HEK293 (cell line): ENCODE results near the gene ISY1.

ENCODE experiments used
- CTCF ChIA-PET: fragments of 350-600 bp; formaldehyde crosslinking; extraction: SDS; loops from one replicate; lab custom pipeline; 2021; ENCODE audit warnings: antibody characterized with exemption; lab: Yijun Ruan, JAX
- POLR2A ChIA-PET: fragments of 300-600 bp; formaldehyde crosslinking; extraction: SDS; loops from one replicate; lab custom pipeline; 2020; ENCODE audit warnings: antibody characterized with exemption, inconsistent platforms; lab: Yijun Ruan, JAX
- H3K27ac ChIP-seq: fragments of 200-500 bp; sonication (Bioruptor generic); 2 replicates; pipeline ENCODE4 v1.5.1; 2014; ENCODE audit warnings: low read depth, low read length, control low read depth, inconsistent platforms; ENCODE audit errors: extremely low read depth
- H3K36me3 ChIP-seq, 2 experiments: fragments of 200-500 bp in 1 of 2; sonication (Bioruptor generic) in 1 of 2; 1 replicate in 1 of 2; 2 replicates in 1 of 2; pipeline ENCODE4 v1.5.1; 2014 to 2017; ENCODE audit warnings: inconsistent platforms in 2 of 2, low read length in 2 of 2; ENCODE audit not compliant: control insufficient read depth in 2 of 2, insufficient read depth in 1 of 2
- H3K4me1 ChIP-seq: fragments of 200-500 bp; sonication (Bioruptor generic); 2 replicates; pipeline ENCODE4 v1.5.1; 2014; ENCODE audit warnings: mild to moderate bottlenecking, low read length, inconsistent platforms; ENCODE audit not compliant: control insufficient read depth, insufficient read depth
- H3K4me3 ChIP-seq: 2 replicates; pipeline ENCODE4 v1.5.1; 2011; ENCODE audit warnings: low read depth, mild to moderate bottlenecking, control low read depth, low read length, moderate library complexity
- H3K9me3 ChIP-seq: fragments of 200-500 bp; sonication (Bioruptor generic); 2 replicates; pipeline ENCODE4 v1.5.1; 2014; ENCODE audit warnings: low read depth, low read length, inconsistent platforms; ENCODE audit not compliant: control insufficient read depth, insufficient read depth
- BCL11A ChIP-seq: fragments of 450-650 bp; formaldehyde crosslinking; IDR thresholded peaks from 2 replicates; pipeline ENCODE4 v1.5.1; 2016; ENCODE audit warnings: low read depth, missing biosample characterization, missing genetic modification characterization
- BCL11B ChIP-seq: fragments of 450-650 bp; formaldehyde crosslinking; IDR thresholded peaks from 2 replicates; pipeline ENCODE4 v1.5.1; 2016; ENCODE audit warnings: low read depth, missing biosample characterization, missing genetic modification characterization
- KLF10 ChIP-seq: fragments of 450-650 bp; IDR thresholded peaks from 2 replicates; pipeline ENCODE4 v1.5.1; 2018; ENCODE audit warnings: missing biosample characterization, mild to moderate bottlenecking, missing genetic modification characterization
- PATZ1 ChIP-seq: fragments of 450-650 bp; formaldehyde crosslinking; IDR thresholded peaks from 2 replicates; pipeline ENCODE4 v1.5.1; 2016; ENCODE audit warnings: missing biosample characterization, missing genetic modification characterization
- PRDM2 ChIP-seq: fragments of 450-650 bp; formaldehyde crosslinking; IDR thresholded peaks from 2 replicates; pipeline ENCODE4 v1.5.1; 2016; ENCODE audit warnings: missing biosample characterization, missing genetic modification characterization, borderline replicate concordance
- TRIM28 ChIP-seq: IDR thresholded peaks from 2 replicates; pipeline ENCODE4 v1.6.1; 2011; ENCODE audit warnings: low read length, control low read depth, borderline replicate concordance
- ZBTB6 ChIP-seq: fragments of 450-650 bp; formaldehyde crosslinking; IDR thresholded peaks from 2 replicates; pipeline ENCODE4 v1.5.1; 2017; ENCODE audit warnings: missing biosample characterization, missing genetic modification characterization
- ZFP37 ChIP-seq: fragments of 450-650 bp; formaldehyde crosslinking; IDR thresholded peaks from 2 replicates; pipeline ENCODE4 v1.5.1; 2016; ENCODE audit warnings: missing biosample characterization, missing genetic modification characterization
- ZNF133 ChIP-seq: fragments of 450-650 bp; formaldehyde crosslinking; IDR thresholded peaks from 2 replicates; pipeline ENCODE4 v1.5.1; 2016; ENCODE audit warnings: missing biosample characterization, missing genetic modification characterization
- ZNF138 ChIP-seq: fragments of 450-650 bp; formaldehyde crosslinking; IDR thresholded peaks from 2 replicates; pipeline ENCODE4 v1.5.1; 2016; ENCODE audit warnings: missing biosample characterization, missing genetic modification characterization, borderline replicate concordance
- ZNF140 ChIP-seq: fragments of 450-650 bp; formaldehyde crosslinking; IDR thresholded peaks from 2 replicates; pipeline ENCODE4 v1.5.1; 2016; ENCODE audit warnings: missing biosample characterization, missing genetic modification characterization
- ZNF223 ChIP-seq: fragments of 450-650 bp; formaldehyde crosslinking; IDR thresholded peaks from 2 replicates; pipeline ENCODE4 v1.5.1; 2016; ENCODE audit warnings: missing biosample characterization, missing genetic modification characterization
- ZNF26 ChIP-seq: fragments of 450-650 bp; formaldehyde crosslinking; IDR thresholded peaks from 2 replicates; pipeline ENCODE4 v1.5.1; 2016; ENCODE audit warnings: missing biosample characterization, missing genetic modification characterization
- ZNF341 ChIP-seq: fragments of 450-650 bp; formaldehyde crosslinking; IDR thresholded peaks from 2 replicates; pipeline ENCODE4; 2016; ENCODE audit warnings: low read depth, missing biosample characterization, missing genetic modification characterization
- ZNF37A ChIP-seq: fragments of 450-650 bp; IDR thresholded peaks from 2 replicates; pipeline ENCODE4 v1.5.1; 2018; ENCODE audit warnings: missing biosample characterization, missing genetic modification characterization
- ZNF391 ChIP-seq: fragments of 450-650 bp; formaldehyde crosslinking; IDR thresholded peaks from 2 replicates; pipeline ENCODE4 v1.5.1; 2016; ENCODE audit warnings: low read depth, missing biosample characterization, missing genetic modification characterization, borderline replicate concordance
- ZNF398 ChIP-seq: fragments of 450-650 bp; formaldehyde crosslinking; IDR thresholded peaks from 2 replicates; pipeline ENCODE4 v1.5.1; 2017; ENCODE audit warnings: missing biosample characterization, missing genetic modification characterization
- ZNF433 ChIP-seq: fragments of 450-650 bp; formaldehyde crosslinking; IDR thresholded peaks from 2 replicates; pipeline ENCODE4 v1.5.1; 2016; ENCODE audit warnings: missing biosample characterization, missing genetic modification characterization, low read depth
- ZNF473 ChIP-seq: fragments of 450-650 bp; formaldehyde crosslinking; IDR thresholded peaks from 2 replicates; pipeline ENCODE4 v1.5.1; 2017; ENCODE audit warnings: missing biosample characterization, missing genetic modification characterization
- ZNF610 ChIP-seq: fragments of 450-650 bp; formaldehyde crosslinking; IDR thresholded peaks from 2 replicates; pipeline ENCODE4 v1.5.1; 2016; ENCODE audit warnings: missing biosample characterization, missing genetic modification characterization, borderline replicate concordance
- ZNF776 ChIP-seq: fragments of 450-650 bp; formaldehyde crosslinking; IDR thresholded peaks from 2 replicates; pipeline ENCODE4 v1.5.0; 2017; ENCODE audit warnings: missing biosample characterization, missing genetic modification characterization, borderline replicate concordance
- ZNF777 ChIP-seq: fragments of 450-650 bp; formaldehyde crosslinking; IDR thresholded peaks from 2 replicates; pipeline ENCODE4 v1.5.1; 2017; ENCODE audit warnings: missing biosample characterization, missing genetic modification characterization, borderline replicate concordance
- ZSCAN16 ChIP-seq: fragments of 450-650 bp; formaldehyde crosslinking; IDR thresholded peaks from 2 replicates; pipeline ENCODE4 v1.5.1; 2016; ENCODE audit warnings: missing biosample characterization, missing genetic modification characterization
- ZSCAN30 ChIP-seq: fragments of 450-650 bp; IDR thresholded peaks from 2 replicates; pipeline ENCODE4 v1.5.1; 2018; ENCODE audit warnings: missing biosample characterization, mild to moderate bottlenecking, missing genetic modification characterization, moderate library complexity

ISY1 gene

GRCh38 chr3:129199366-129199765, 38.5 kb upstream of the ISY1 start:
- Histone ChIP-seq H3K4me1 (no peaks in the 10 kb centered on the region; the same call in 1 of the 2 replicates), H3K36me3 (no peaks in the 10 kb centered on the region), H3K4me3 (no peak overlapping the region), H3K27ac (no peak overlapping the region), H3K9me3 (no peaks in the 10 kb centered on the region)
- CTCF ChIA-PET, result no interaction called here
- POLR2A ChIA-PET, result no interaction called here
- TF ChIP-seq ZNF138 (tag by site-specific recombination), result no peak
- TF ChIP-seq ZNF37A (tag by site-specific recombination), result no peak
- no peak for TF ChIP-seq ZNF776 (tag by site-specific recombination)
- no peak for TF ChIP-seq ZNF341 (tag by site-specific recombination)
- no peak for TF ChIP-seq PATZ1 (tag by site-specific recombination)
- TF ChIP-seq BCL11B, result no peak
- no peak for TF ChIP-seq ZFP37 (tag by site-specific recombination)
- TF ChIP-seq PRDM2, result no peak
- TF ChIP-seq ZSCAN30 (tag by site-specific recombination), result no peak
- no peak for TF ChIP-seq ZNF26
- TF ChIP-seq ZNF398 (tag by site-specific recombination), result no peak

- no peak overlapping the region for H3K4me3 ChIP-seq
- POLR2A ChIA-PET, result interaction anchor here (0.5 kb wide), 1 partner anchor 20 kb away, joined by 3 read pairs; no protein-coding TSS in a partner anchor
- no peak overlapping the region for H3K27ac ChIP-seq
- no peaks in the 10 kb centered on the region for H3K36me3 ChIP-seq
- no peaks in the 10 kb centered on the region; the same call in 1 of the 2 replicates for H3K4me1 ChIP-seq
- CTCF ChIA-PET, result no interaction called here
- no peaks in the 10 kb centered on the region for H3K9me3 ChIP-seq
- TF ChIP-seq KLF10 (tag by site-specific recombination), result no peak
- TF ChIP-seq ZNF610 (tag by site-specific recombination), result no peak
- TF ChIP-seq ZNF433, result no peak
- no peak for TF ChIP-seq ZBTB6 (tag by site-specific recombination)
- TF ChIP-seq ZSCAN16 (tag by site-specific recombination), result no peak
- no peak for TF ChIP-seq ZNF391 (tag by site-specific recombination)
- no peak for TF ChIP-seq ZNF133
- TF ChIP-seq ZNF223 (tag by site-specific recombination), result no peak
- no peak for TF ChIP-seq ZNF140
- TF ChIP-seq BCL11A, result no peak
- TF ChIP-seq TRIM28, result no peak
- no peak for TF ChIP-seq ZFP37 (tag by site-specific recombination)
- TF ChIP-seq ZNF473, result no peak
- TF ChIP-seq ZNF777 (tag by site-specific recombination), result no peak
Observed at GRCh38 chr3:129197321-129197720, 36.5 kb upstream of the ISY1 start.
